Testis (tissue), 2 donors: ENCODE results near the gene MYO5B.

Experiments
- POLR2A ChIP-seq: fragments of 450-650 bp; IDR thresholded peaks from one replicate; pipeline ENCODE4 v1.6.1; 2017; ENCODE audit warnings: antibody characterized with exemption, mild to moderate bottlenecking, moderate library complexity
- TF ChIP-seq, protein P1 (sequence below), 3 experiments: fragments of 450-650 bp in 2 of 3; fragments of 200-600 bp in 1 of 3; sonication (generic) in 1 of 3; IDR thresholded peaks; one replicate each; pipeline ENCODE4 v1.5.1; 2016 to 2019; ENCODE audit warnings: antibody characterized with exemption in 3 of 3, mild to moderate bottlenecking in 2 of 3, moderate library complexity in 1 of 3

DNA sequence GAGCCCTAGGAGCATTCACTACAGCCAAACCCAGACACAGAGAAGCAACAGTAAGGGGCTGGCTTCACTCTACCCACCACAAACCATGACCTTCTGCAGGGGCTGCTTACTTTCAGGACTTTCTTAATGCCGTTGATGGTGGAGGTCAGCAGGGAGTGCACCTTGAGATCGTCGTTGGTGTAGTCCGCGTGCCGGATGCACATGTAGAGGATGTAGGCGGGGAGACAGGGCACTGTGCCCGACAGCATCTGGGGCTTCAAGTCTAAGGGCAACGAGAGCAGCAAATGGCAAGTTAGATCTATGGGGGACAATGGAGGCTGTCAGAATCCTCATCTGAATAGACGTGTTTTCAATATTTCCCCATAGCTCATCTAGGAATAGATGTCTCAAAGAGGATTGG, 351.8 kb downstream of the MYO5B start:
- TF ChIP-seq, protein P1, sequence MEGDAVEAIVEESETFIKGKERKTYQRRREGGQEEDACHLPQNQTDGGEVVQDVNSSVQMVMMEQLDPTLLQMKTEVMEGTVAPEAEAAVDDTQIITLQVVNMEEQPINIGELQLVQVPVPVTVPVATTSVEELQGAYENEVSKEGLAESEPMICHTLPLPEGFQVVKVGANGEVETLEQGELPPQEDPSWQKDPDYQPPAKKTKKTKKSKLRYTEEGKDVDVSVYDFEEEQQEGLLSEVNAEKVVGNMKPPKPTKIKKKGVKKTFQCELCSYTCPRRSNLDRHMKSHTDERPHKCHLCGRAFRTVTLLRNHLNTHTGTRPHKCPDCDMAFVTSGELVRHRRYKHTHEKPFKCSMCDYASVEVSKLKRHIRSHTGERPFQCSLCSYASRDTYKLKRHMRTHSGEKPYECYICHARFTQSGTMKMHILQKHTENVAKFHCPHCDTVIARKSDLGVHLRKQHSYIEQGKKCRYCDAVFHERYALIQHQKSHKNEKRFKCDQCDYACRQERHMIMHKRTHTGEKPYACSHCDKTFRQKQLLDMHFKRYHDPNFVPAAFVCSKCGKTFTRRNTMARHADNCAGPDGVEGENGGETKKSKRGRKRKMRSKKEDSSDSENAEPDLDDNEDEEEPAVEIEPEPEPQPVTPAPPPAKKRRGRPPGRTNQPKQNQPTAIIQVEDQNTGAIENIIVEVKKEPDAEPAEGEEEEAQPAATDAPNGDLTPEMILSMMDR (IDR thresholded peaks at IDR 0.05): no peak
- TF ChIP-seq POLR2A: no peak
